Amniotic epithelial cell (primary cell): ENCODE measurements around the gene RARG.
A peak's percentile ranks its signal among the peaks of the same experiment; 100 is the strongest.
"Not testable (repeated sequence)": the region's sequence is repeated elsewhere in the genome, so short reads cannot be mapped to it uniquely, and the experiment has no call there.

ENCODE experiments used
- DNase-seq: peaks from one replicate; pipeline ENCODE4 v3.0.0-alpha.2; 2010; ENCODE audit warnings: low read depth

Gene RARG

GRCh38 chr12:53190108-53190729 is 41.8 kb downstream of the RARG start:
- DNase-seq = peak; percentile 49

GRCh38 chr12:53187145-53187899 is 44.7 kb downstream of the RARG start:
- no peak for DNase-seq

- no peak for DNase-seq
Observed at GRCh38 chr12:53186745-53187144, 45.3 kb downstream of the RARG start.

DNA sequence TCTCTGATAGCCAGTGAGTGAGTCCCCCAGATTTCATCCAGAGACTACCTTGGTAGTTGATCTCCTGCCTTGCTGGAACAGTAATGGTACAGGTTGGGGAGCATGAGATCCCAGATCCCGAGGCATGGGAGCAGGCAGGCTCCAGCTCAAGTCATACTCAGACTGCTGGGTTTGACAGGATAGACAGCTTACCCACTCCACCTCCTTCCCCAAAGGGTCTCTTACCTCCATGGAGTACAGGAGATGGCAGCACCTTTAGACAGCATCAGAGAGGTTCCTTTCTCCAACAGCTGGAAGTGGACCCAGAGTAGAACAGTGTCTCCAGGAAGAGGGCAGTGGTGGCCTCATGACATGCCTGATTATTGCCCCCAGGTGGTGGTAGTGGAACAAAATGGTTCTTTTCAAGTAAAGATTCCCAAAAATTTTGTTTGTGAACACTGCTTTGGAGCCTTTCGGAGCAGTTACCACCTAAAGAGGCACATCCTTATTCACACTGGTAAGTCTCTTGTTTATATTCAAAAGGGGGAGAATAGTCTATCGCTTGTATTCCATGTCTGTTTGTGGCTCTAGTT is 46.3 kb downstream of the RARG start:
- no peak for DNase-seq

GRCh38 chr12:53184828-53185227 is 47.2 kb downstream of the RARG start:
- no peak for DNase-seq

- DNase-seq = no peak
Observed at GRCh38 chr12:53182903-53183302, 49.1 kb downstream of the RARG start.

- no peak for DNase-seq
Observed at GRCh38 chr12:53181935-53182334, 50.1 kb downstream of the RARG start.

- peak; percentile 72 for DNase-seq
Observed at GRCh38 chr12:53180931-53181645, 50.9 kb downstream of the RARG start.

- DNase-seq = peak; percentile 97
Observed at GRCh38 chr12:53180220-53180930, 51.6 kb downstream of the RARG start, which contains the start of the genes CSAD and ZNF740. CSAD (minus strand) TSS chr12:53180925; CDS start chr12:53173470, 7,455 bp downstream. ZNF740 (plus strand) TSS chr12:53180722; CDS start chr12:53181984, 1,262 bp downstream.

GRCh38 chr12:53179687-53180219 is 52.3 kb downstream of the RARG start:
- no peak for DNase-seq

GRCh38 chr12:53178803-53179202 is 53.2 kb downstream of the RARG start:
- DNase-seq = not testable (repeated sequence)

GRCh38 chr12:53177447-53177846 is 54.6 kb downstream of the RARG start:
- not testable (repeated sequence) for DNase-seq

GRCh38 chr12:53176750-53177149 is 55.3 kb downstream of the RARG start:
- no peak for DNase-seq

GRCh38 chr12:53174881-53175491 is 57.0 kb downstream of the RARG start:
- peak; percentile 84 for DNase-seq

- no peak for DNase-seq
Observed at GRCh38 chr12:53173085-53173715, 58.8 kb downstream of the RARG start.

GRCh38 chr12:53172352-53172751 is 59.7 kb downstream of the RARG start:
- peak; percentile 61 for DNase-seq

GRCh38 chr12:53171725-53172329 is 60.2 kb downstream of the RARG start:
- peak; percentile 45 for DNase-seq

- DNase-seq = peak; percentile 51
Observed at GRCh38 chr12:53170876-53171724, 60.9 kb downstream of the RARG start.

DNA sequence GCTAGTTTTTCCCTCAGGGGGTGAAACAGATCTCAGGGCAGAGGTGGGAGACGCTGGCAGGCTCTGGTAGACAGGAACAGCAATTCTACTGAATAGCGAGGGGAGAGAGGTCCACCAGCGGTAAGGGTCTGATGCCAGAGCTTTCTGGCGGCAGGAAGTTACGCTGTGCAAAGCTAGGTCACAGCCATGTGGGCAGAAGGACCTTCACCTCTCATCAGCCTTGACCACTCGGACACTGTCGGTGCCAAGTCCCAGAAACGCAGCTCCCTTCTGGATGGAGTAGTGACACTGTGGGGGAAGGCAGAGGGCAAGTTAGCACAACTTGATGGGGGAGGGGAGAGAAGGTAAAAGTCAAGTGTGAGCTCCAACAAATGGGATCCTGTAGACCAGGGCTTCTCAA is 61.8 kb downstream of the RARG start:
- DNase-seq = no peak
